Endothelial cell of umbilical vein (primary cell): ENCODE results near the gene MAFF. TPM values are rescaled to one million over a fixed set of nuclear protein-coding genes. Genes with fewer than 3 reads are reported as not detected.
A peak's percentile ranks its signal among the peaks of the same experiment; 100 is the strongest.

Experiments
- BruUV-seq: library from RNA; stranded (reverse); fragments of 400-500 nt; replicated peaks from 2 replicates; lab custom pipeline; 2021; lab: Mats Ljungman, UMichigan
- CTCF ChIA-PET: fragments of 300-600, 350-600 bp; sonication (Branson Sonifier 250); formaldehyde crosslinking; loops from one replicate; lab custom pipeline; 2021; ENCODE audit warnings: antibody characterized with exemption, inconsistent platforms; lab: Charles Lee
- POLR2A ChIA-PET: fragments of 300-600, 350-600 bp; sonication (Branson Sonifier 250); formaldehyde crosslinking; loops from one replicate; lab custom pipeline; 2021; ENCODE audit warnings: antibody characterized with exemption, inconsistent platforms; lab: Charles Lee
- DNase-seq: peaks from one replicate; pipeline ENCODE4 v3.0.0-alpha.2; 2011; ENCODE audit warnings: low read depth, low spot score
- FAIRE-seq: peaks from 2 replicates; lab custom pipeline; 2011; peaks lifted over from hg19 to GRCh38; lab: Jason Lieb, UNC
- H2AFZ ChIP-seq: 2 replicates; pipeline ENCODE4 v1.6.0; 2012; ENCODE audit warnings: low read depth, low read length, control low read depth, inconsistent platforms
- H3K27ac ChIP-seq: 2 replicates; pipeline ENCODE4 v1.5.1; 2011; ENCODE audit warnings: low read depth, mild to moderate bottlenecking, control low read depth, low read length, moderate library complexity; ENCODE audit not compliant: insufficient read depth
- H3K27me3 ChIP-seq, 2 experiments: 2 replicates each; pipeline versions ENCODE4 v1.6.0 to v1.6.1; 2011; ENCODE audit warnings: low read length in 2 of 2, mixed read lengths in 1 of 2; ENCODE audit not compliant: control insufficient read depth in 2 of 2, insufficient read depth in 2 of 2
- H3K36me3 ChIP-seq, 2 experiments: 2 replicates in 1 of 2; 3 replicates in 1 of 2; pipeline ENCODE4 v1.5.1; 2011; ENCODE audit warnings: low read length in 2 of 2, mild to moderate bottlenecking in 1 of 2, moderate library complexity in 1 of 2; ENCODE audit not compliant: control insufficient read depth in 2 of 2, insufficient read depth in 2 of 2; ENCODE audit errors: extremely low read depth in 1 of 2
- H3K4me1 ChIP-seq: 3 replicates; pipeline ENCODE4 v1.5.1; 2011; ENCODE audit warnings: mild to moderate bottlenecking, low read length; ENCODE audit not compliant: control insufficient read depth, insufficient read depth; ENCODE audit errors: extremely low read depth
- H3K4me2 ChIP-seq: 2 replicates; pipeline ENCODE4 v1.6.1; 2011; ENCODE audit warnings: low read length, control low read depth, mixed read lengths; ENCODE audit not compliant: insufficient read depth
- H3K4me3 ChIP-seq, 3 experiments: fragments of 200-600 bp in 1 of 3; sonication (generic), shearing (Covaris generic) in 1 of 3; replicated peaks in 1 of 3; 2 replicates each; pipeline ENCODE4 v1.5.1; 2011 to 2016; ENCODE audit warnings: control low read depth in 3 of 3, low read length in 3 of 3, mild to moderate bottlenecking in 2 of 3, inconsistent platforms in 1 of 3, low read depth in 1 of 3, moderate library complexity in 1 of 3; ENCODE audit not compliant: insufficient read depth in 1 of 3
- H3K79me2 ChIP-seq: 2 replicates; pipeline ENCODE4 v1.6.0; 2012; ENCODE audit warnings: low read length, inconsistent platforms; ENCODE audit not compliant: control insufficient read depth, insufficient read depth
- H3K9ac ChIP-seq: replicated peaks from 2 replicates; pipeline ENCODE3; 2011; ENCODE audit warnings: low read length, control low read depth; ENCODE audit not compliant: insufficient read depth; ENCODE audit errors: extremely low read depth
- H3K9me1 ChIP-seq: replicated peaks from 3 replicates; pipeline ENCODE4 v1.6.0; 2011; ENCODE audit warnings: mild to moderate bottlenecking, low read length; ENCODE audit not compliant: control insufficient read depth, insufficient read depth; ENCODE audit errors: extremely low read depth
- H3K9me3 ChIP-seq: replicated peaks from 2 replicates; pipeline ENCODE4 v1.5.1; 2012; ENCODE audit warnings: low read length, inconsistent platforms; ENCODE audit not compliant: control insufficient read depth, insufficient read depth
- H4K20me1 ChIP-seq: replicated peaks from 2 replicates; pipeline ENCODE3; 2011; ENCODE audit warnings: mild to moderate bottlenecking, low read length; ENCODE audit not compliant: control insufficient read depth, insufficient read depth; ENCODE audit errors: extremely low read depth
- EZH2 ChIP-seq: IDR thresholded peaks from 2 replicates; pipeline ENCODE4 v1.6.1; 2012; ENCODE audit warnings: borderline replicate concordance, low read depth, mild to moderate bottlenecking, moderate library complexity, low read length, inconsistent platforms; ENCODE audit not compliant: severe bottlenecking
- FOS ChIP-seq: IDR thresholded peaks from 2 replicates; pipeline ENCODE4 v1.6.1; 2011; ENCODE audit warnings: mild to moderate bottlenecking, low read length, moderate library complexity, borderline replicate concordance; ENCODE audit not compliant: insufficient read depth
- GATA2 ChIP-seq: IDR thresholded peaks from 2 replicates; pipeline ENCODE4 v1.7.0; 2011; ENCODE audit warnings: low read depth, mild to moderate bottlenecking, moderate library complexity, mixed read lengths, low read length; ENCODE audit not compliant: insufficient read length, insufficient read depth
- JUN ChIP-seq: IDR thresholded peaks from 2 replicates; pipeline ENCODE4 v1.6.1; 2011; ENCODE audit warnings: borderline replicate concordance, low read depth; ENCODE audit not compliant: insufficient read length, insufficient read depth
- MYC ChIP-seq: IDR thresholded peaks from one replicate; pipeline ENCODE4 v1.6.1; 2011; ENCODE audit warnings: mild to moderate bottlenecking, low read depth, low read length
- POLR2A ChIP-seq: IDR thresholded peaks from 2 replicates; pipeline ENCODE4 v1.6.1; 2012; ENCODE audit warnings: low read depth, mild to moderate bottlenecking, control low read depth, low read length
- POLR2AphosphoS5 ChIP-seq: IDR thresholded peaks from 2 replicates; pipeline ENCODE4 v1.6.1; 2012; ENCODE audit warnings: low read depth, mild to moderate bottlenecking, control low read depth, low read length, moderate library complexity; ENCODE audit not compliant: insufficient read depth
- dilution Hi-C: fragments of 300-500 bp; cut with MboI; formaldehyde crosslinking; loops from one replicate; pipeline ENCODE4 v1.15.0; 2019; ENCODE audit warnings: low sequenced_read_pairs; ENCODE audit not compliant: extremely low pct_ligation_motif_present
- intact Hi-C: fragments of 100-400 bp; cut with micrococcal nuclease; formaldehyde crosslinking; loops from one replicate; pipeline ENCODE4 v1.10.0; 2022
- polyA plus RNA-seq, 4 experiments: library from polyadenylated mRNA; depleted of rRNA in 3 of 4; stranded (reverse) in 3 of 4; unstranded in 1 of 4; fragments of >200 nt; gene quantifications; 2 replicates each; pipeline versions ENCODE4 v1.2.1 to v1.2.3, GENCODE V29; 2011 to 2012; ENCODE audit warnings: missing spikeins in 1 of 4
- total RNA-seq: library from RNA; stranded (reverse); gene quantifications from 2 replicates; pipeline ENCODE4 v1.2.3, GENCODE V29; 2021
- TF ChIP-seq, protein P1 (sequence below), 2 donors: IDR thresholded peaks; 1 replicate in 1 of 2; 2 replicates in 1 of 2; pipeline ENCODE4 v1.5.1; 2011; ENCODE audit warnings: low read length in 2 of 2, mild to moderate bottlenecking in 2 of 2, moderate library complexity in 2 of 2, control low read depth in 1 of 2, inconsistent platforms in 1 of 2, low read depth in 1 of 2; ENCODE audit not compliant: insufficient read depth in 1 of 2; ENCODE audit errors: extremely low read depth in 1 of 2
- TF ChIP-seq, protein P2 (sequence below): IDR thresholded peaks from 2 replicates; pipeline ENCODE4 v1.6.1; 2011; ENCODE audit not compliant: insufficient read depth, insufficient read length

Gene MAFF
- total and polyA plus RNA-seq, 2 donors (not counting 3 experiments of a cell fraction or from before 2014, with no cell fraction given), result 29.0 to 61.2 TPM

DNA sequence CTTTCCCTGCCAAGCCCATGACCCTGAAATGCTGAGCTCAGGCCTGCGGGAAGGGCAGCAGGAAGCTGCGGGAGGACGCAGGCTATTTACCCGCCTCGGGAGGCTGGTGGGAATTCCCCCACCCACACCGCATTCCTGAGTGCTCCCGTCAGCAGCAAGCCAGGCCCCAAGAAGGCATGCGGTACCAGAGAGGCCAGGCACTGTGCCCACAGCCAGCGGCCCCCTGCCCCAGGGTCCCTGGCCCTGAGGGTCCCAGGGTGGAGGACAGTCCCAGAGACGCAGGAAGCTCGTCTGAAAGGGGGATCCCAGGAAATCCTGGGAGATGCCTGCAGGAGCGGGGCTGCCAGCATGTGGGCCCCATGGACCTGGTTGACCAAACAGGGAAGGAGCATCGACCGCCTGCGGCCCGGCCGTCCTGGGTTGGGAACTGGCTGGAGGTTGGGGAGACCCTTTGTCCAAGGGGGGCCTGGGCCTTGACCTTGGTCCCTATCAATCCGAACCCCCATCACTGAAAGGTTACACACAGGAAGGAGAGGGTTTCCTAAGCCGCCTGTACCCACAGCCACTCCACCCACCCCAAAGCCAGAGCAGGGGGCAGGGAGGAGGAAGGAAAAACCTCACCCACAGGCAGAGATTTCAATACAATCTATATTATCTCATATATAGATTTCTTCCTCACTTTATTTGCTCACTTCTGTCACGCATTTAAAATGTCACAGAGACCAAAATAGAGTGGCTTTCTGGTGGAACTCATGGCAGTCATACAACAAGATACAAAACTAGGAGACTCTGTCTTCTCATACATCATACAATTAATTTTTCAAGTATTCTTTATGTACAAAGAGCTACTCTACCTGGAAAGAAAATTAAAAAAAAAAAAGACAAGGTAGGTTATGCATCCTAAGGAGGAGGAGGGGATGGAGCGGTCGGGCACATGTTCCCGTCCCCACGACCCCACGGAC, 17.1 kb downstream of the MAFF start:
- dilution Hi-C loops (no loop called here), intact Hi-C loops (loop anchor here (1.0 to 5.0 kb wide), 3 partner anchors 9 to 98 kb away; partner anchors contain the start of gene CSNK1E)
- H3K4me1 ChIP-seq, result peaks cover 43% of the 10 kb centered on the region
- H3K9ac ChIP-seq, result peak overlapping the region; percentile 78
- H2AFZ ChIP-seq, result no peak overlapping the region
- peaks cover 10 to 25% of the 10 kb centered on the region in 2 experiments for H3K36me3 ChIP-seq
- no peaks in the 10 kb centered on the region for H3K27me3 ChIP-seq
- H4K20me1 ChIP-seq, result no peaks in the 10 kb centered on the region
- H3K4me2 ChIP-seq, result peak overlapping the region; percentile 3
- H3K27ac ChIP-seq, result peak overlapping the region; percentile 98
- H3K9me3 ChIP-seq, result no peaks in the 10 kb centered on the region
- DNase-seq, result peak; percentile 94
- ChIA-PET POLR2A (interaction anchor here (0.8 to 1.5 kb wide), 4 partner anchors 9 to 17 kb away, joined by 3 to 4 read pairs (median 3); partner anchors contain the start of gene MAFF), CTCF (interaction anchor here (0.6 to 5.6 kb wide), 12 partner anchors 11 to 167 kb away, joined by 3 to 44 read pairs (median 4); partner anchors contain the start of gene MAFF)
- no peak overlapping the region for H3K4me3 ChIP-seq
- FAIRE-seq, result peak; percentile 94
- H3K9me1 ChIP-seq, result no peaks in the 10 kb centered on the region
- peaks cover 6% of the 10 kb centered on the region for H3K79me2 ChIP-seq
- TSS peak; percentile 28 for BruUV-seq
- peak; percentile 46 for TF ChIP-seq JUN
- TF ChIP-seq GATA2, result peak; percentile 37
- no peak for TF ChIP-seq EZH2
- peak; percentile 64 for TF ChIP-seq MYC
- TF ChIP-seq, protein P1, sequence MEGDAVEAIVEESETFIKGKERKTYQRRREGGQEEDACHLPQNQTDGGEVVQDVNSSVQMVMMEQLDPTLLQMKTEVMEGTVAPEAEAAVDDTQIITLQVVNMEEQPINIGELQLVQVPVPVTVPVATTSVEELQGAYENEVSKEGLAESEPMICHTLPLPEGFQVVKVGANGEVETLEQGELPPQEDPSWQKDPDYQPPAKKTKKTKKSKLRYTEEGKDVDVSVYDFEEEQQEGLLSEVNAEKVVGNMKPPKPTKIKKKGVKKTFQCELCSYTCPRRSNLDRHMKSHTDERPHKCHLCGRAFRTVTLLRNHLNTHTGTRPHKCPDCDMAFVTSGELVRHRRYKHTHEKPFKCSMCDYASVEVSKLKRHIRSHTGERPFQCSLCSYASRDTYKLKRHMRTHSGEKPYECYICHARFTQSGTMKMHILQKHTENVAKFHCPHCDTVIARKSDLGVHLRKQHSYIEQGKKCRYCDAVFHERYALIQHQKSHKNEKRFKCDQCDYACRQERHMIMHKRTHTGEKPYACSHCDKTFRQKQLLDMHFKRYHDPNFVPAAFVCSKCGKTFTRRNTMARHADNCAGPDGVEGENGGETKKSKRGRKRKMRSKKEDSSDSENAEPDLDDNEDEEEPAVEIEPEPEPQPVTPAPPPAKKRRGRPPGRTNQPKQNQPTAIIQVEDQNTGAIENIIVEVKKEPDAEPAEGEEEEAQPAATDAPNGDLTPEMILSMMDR (IDR thresholded peaks at IDR 0.05; ENCODE audit: extremely low read depth in 1 of 2, insufficient read depth in 1 of 2, low read depth in 1 of 2, low read length in 2 of 2), result no peak
- TF ChIP-seq POLR2A, result no peak
- TF ChIP-seq POLR2AphosphoS5, result peak; percentile 71
- TF ChIP-seq, protein P2, sequence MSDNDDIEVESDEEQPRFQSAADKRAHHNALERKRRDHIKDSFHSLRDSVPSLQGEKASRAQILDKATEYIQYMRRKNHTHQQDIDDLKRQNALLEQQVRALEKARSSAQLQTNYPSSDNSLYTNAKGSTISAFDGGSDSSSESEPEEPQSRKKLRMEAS, result peak; percentile 56
- TF ChIP-seq FOS, result peak; percentile 62
